OCI-LY1 (cell line): ENCODE results near the gene FBP2.
"Not testable (repeated sequence)": the region's sequence is repeated elsewhere in the genome, so short reads cannot be mapped to it uniquely, and the experiment has no call there.

Source experiments
- H2AFZ ChIP-seq: fragments of 200-600 bp; sonication (generic), shearing (Covaris generic); 2 replicates; pipeline ENCODE4 v1.6.0; 2014; ENCODE audit warnings: antibody characterized with exemption, mild to moderate bottlenecking, low read length
- H3F3A ChIP-seq: fragments of 200-600 bp; sonication (generic), shearing (Covaris generic); 2 replicates; pipeline ENCODE4 v1.6.0; 2014; ENCODE audit warnings: mild to moderate bottlenecking, antibody characterized with exemption, low read length, moderate library complexity; ENCODE audit not compliant: insufficient read depth
- H3K27ac ChIP-seq: fragments of 200-600 bp; sonication (generic); 2 replicates; pipeline ENCODE4 v1.5.1; 2014; ENCODE audit warnings: low read length, mixed run types, mild to moderate bottlenecking, low read depth; ENCODE audit not compliant: poor library complexity, severe bottlenecking
- H3K27me3 ChIP-seq: fragments of 200-600 bp; sonication (generic); 2 replicates; pipeline ENCODE4 v1.6.0; 2014; ENCODE audit warnings: antibody characterized with exemption, mild to moderate bottlenecking, low read length, moderate library complexity; ENCODE audit not compliant: insufficient read depth
- H3K36me3 ChIP-seq: fragments of 200-600 bp; sonication (generic); 2 replicates; pipeline ENCODE4 v1.6.1; 2014; ENCODE audit warnings: mild to moderate bottlenecking, antibody characterized with exemption, low read length, moderate library complexity, mixed read lengths; ENCODE audit not compliant: insufficient read depth
- H3K4me1 ChIP-seq: fragments of 200-600 bp; sonication (generic); 2 replicates; pipeline ENCODE4 v1.5.1; 2014; ENCODE audit warnings: mild to moderate bottlenecking, low read length, moderate library complexity; ENCODE audit not compliant: insufficient read depth, severe bottlenecking
- H3K4me2 ChIP-seq: fragments of 200-600 bp; sonication (generic), shearing (Covaris generic); 2 replicates; pipeline ENCODE4 v1.6.1; 2014; ENCODE audit warnings: low read length
- H3K4me3 ChIP-seq: fragments of 200-600 bp; sonication (generic); 2 replicates; pipeline ENCODE4 v1.5.1; 2014; ENCODE audit warnings: low read length, low read depth, mild to moderate bottlenecking, mixed read lengths; ENCODE audit not compliant: poor library complexity, severe bottlenecking
- H3K79me2 ChIP-seq: fragments of 200-600 bp; shearing (Covaris generic); 2 replicates; pipeline ENCODE4 v1.6.1; 2016; ENCODE audit warnings: mixed run types, low read length, mixed read lengths; ENCODE audit not compliant: insufficient read depth
- H3K9ac ChIP-seq: fragments of 200-600 bp; sonication (generic), shearing (Covaris generic); 2 replicates; pipeline ENCODE4 v1.6.1; 2014; ENCODE audit warnings: mild to moderate bottlenecking, low read length, mixed read lengths
- H3K9me2 ChIP-seq: fragments of 200-600 bp; sonication (generic), shearing (Covaris generic); 2 replicates; pipeline ENCODE4 v1.6.1; 2014; ENCODE audit warnings: low read depth, mild to moderate bottlenecking, low read length, mixed read lengths
- H3K9me3 ChIP-seq: fragments of 200-600 bp; shearing (Covaris generic); 2 replicates; pipeline ENCODE4 v1.6.1; 2014; ENCODE audit warnings: low read length, mixed read lengths
- H4K20me1 ChIP-seq: fragments of 200-600 bp; sonication (generic), shearing (Covaris generic); 2 replicates; pipeline ENCODE4 v1.6.0; 2016; ENCODE audit warnings: mild to moderate bottlenecking, low read length; ENCODE audit not compliant: insufficient read depth
- CTCF ChIP-seq: fragments of 200-600 bp; sonication (generic), shearing (Covaris generic); IDR thresholded peaks from 2 replicates; pipeline ENCODE4 v1.5.1; 2017; ENCODE audit warnings: mild to moderate bottlenecking, antibody characterized with exemption, low read length, moderate library complexity, mixed read lengths
- EZH2 ChIP-seq: fragments of 200-600 bp; sonication (generic), shearing (Covaris generic); IDR thresholded peaks from 2 replicates; pipeline ENCODE4 v1.8.0; 2017; ENCODE audit warnings: borderline replicate concordance, mixed run types, mild to moderate bottlenecking, antibody characterized with exemption, low read length, moderate library complexity, mixed read lengths

FBP2 gene

GRCh38 chr9:94567271-94567670 lies 26.4 kb downstream of the FBP2 start:
- Histone ChIP-seq H3K4me1 (peaks cover 4% of the 10 kb centered on the region), H2AFZ (no peak overlapping the region), H3K27me3 (no peaks in the 10 kb centered on the region; the same call in 1 of the 2 replicates), H3K9me2 (no peaks in the 10 kb centered on the region), H3K4me3 (no peak overlapping the region), H3K79me2 (no peaks in the 10 kb centered on the region), H3K9ac (no peak overlapping the region), H3F3A (no peaks in the 10 kb centered on the region), H4K20me1 (no peaks in the 10 kb centered on the region), H3K9me3 (no peaks in the 10 kb centered on the region), H3K27ac (no peak overlapping the region), H3K36me3 (no peaks in the 10 kb centered on the region), H3K4me2 (no peak overlapping the region)
- TF ChIP-seq CTCF: no peak
- TF ChIP-seq EZH2: no peak

- Histone ChIP-seq H4K20me1 (no peaks in the 10 kb centered on the region), H3K79me2 (no peaks in the 10 kb centered on the region), H3K27me3 (no peaks in the 10 kb centered on the region; the same call in 1 of the 2 replicates), H3K4me2 (no peak overlapping the region), H3F3A (no peaks in the 10 kb centered on the region), H3K9me2 (no peaks in the 10 kb centered on the region), H3K9ac (no peak overlapping the region), H3K36me3 (no peaks in the 10 kb centered on the region), H2AFZ (no peak overlapping the region), H3K9me3 (no peaks in the 10 kb centered on the region), H3K4me3 (no peak overlapping the region), H3K4me1 (peaks cover 4% of the 10 kb centered on the region), H3K27ac (no peak overlapping the region)
- no peak for TF ChIP-seq EZH2
Observed at GRCh38 chr9:94566550-94566949, 27.1 kb downstream of the FBP2 start.

DNA sequence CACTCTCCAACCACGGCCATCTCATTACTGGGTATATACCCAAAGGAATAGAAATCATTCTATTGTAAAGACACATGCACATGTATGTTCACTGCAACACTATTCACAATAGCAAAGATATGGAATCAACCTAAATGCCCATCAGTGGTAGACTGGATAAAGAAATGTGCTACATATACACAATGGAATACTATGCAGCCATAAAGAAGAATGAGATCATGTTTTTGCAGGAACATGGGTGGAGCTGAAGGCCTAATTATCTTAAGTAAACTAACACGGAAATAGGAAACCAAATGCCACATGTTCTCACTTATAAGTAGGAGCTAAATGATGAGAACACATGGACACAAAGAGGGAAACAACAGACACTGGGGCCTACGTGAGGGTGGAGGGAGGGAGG lies 29.3 kb downstream of the FBP2 start:
- H3K9me3 ChIP-seq, H3K36me3 ChIP-seq, H3K27me3 ChIP-seq, H3K79me2 ChIP-seq, H3K4me3 ChIP-seq, H3K9ac ChIP-seq, H3K4me1 ChIP-seq, H3K9me2 ChIP-seq, H3K4me2 ChIP-seq, H3F3A ChIP-seq, H4K20me1 ChIP-seq, H2AFZ ChIP-seq, H3K27ac ChIP-seq: not testable (repeated sequence)

- no peaks in the 10 kb centered on the region for H3K79me2 ChIP-seq
- no peak overlapping the region; the same call in 1 of the 2 replicates for H3K4me2 ChIP-seq
- H3K36me3 ChIP-seq: no peaks in the 10 kb centered on the region
- TF ChIP-seq CTCF (peak; percentile 43; the same call in 1 of the 2 replicates), EZH2 (no peak)
- no peaks in the 10 kb centered on the region for H3K9me2 ChIP-seq
- H3K9ac ChIP-seq: no peak overlapping the region
- no peaks in the 10 kb centered on the region for H3K9me3 ChIP-seq
- no peak overlapping the region for H2AFZ ChIP-seq
- H3K27me3 ChIP-seq: no peaks in the 10 kb centered on the region; the same call in 1 of the 2 replicates
- H3F3A ChIP-seq: no peaks in the 10 kb centered on the region
- H3K4me3 ChIP-seq: no peak overlapping the region
- no peaks in the 10 kb centered on the region for H4K20me1 ChIP-seq
- peaks cover 4% of the 10 kb centered on the region for H3K4me1 ChIP-seq
- H3K27ac ChIP-seq: no peak overlapping the region
Observed at GRCh38 chr9:94563548-94563947, 30.1 kb downstream of the FBP2 start.
